Measurements from ENCODE around the gene ZNF682. TPM values are rescaled to one million over a fixed set of nuclear protein-coding genes. Genes with fewer than 3 reads are reported as not detected.
"Not testable (repeated sequence)": the region's sequence is repeated elsewhere in the genome, so short reads cannot be mapped to it uniquely, and the experiment has no call there.

Gene ZNF682
- total RNA-seq, 4 donors from 2014 or later: 0.73 to 3.1 (median 2.6) TPM

DNA sequence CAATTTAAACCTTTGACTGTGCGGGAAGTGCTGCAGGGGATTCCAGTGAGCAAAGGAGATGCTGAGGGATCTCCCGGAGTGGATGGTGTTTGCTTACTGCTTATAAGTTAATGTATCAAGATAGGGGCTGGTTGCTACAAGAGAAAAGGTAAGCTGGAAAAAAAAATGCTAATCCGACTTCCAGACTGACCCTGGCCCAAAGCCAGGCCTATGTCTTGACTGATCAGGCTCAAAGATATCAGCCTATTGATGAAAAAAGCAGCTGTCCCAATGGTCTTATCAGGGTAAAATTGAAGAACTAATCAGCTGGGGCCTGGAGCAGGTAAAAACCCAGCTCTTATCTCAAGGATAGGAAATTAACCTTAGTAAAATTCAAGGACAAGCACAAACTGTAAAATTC lies 27.6 kb upstream of the ZNF682 start:
- Histone ChIP-seq H3K4me1 (no peaks in the 10 kb centered on the region), H3K9me3 (no peaks in the 10 kb centered on the region), H3K27ac (no peak overlapping the region), H3K4me3 (no peak overlapping the region), H3K27me3 (peaks cover 0 to 13% (median 0%) of the 10 kb centered on the region in 4 donors), H3K36me3 (no peaks in the 10 kb centered on the region)
- no peak for DNase-seq
- TF ChIP-seq POLR2A (IDR thresholded peaks at IDR 0.05): no peak
- TF ChIP-seq, protein P1, sequence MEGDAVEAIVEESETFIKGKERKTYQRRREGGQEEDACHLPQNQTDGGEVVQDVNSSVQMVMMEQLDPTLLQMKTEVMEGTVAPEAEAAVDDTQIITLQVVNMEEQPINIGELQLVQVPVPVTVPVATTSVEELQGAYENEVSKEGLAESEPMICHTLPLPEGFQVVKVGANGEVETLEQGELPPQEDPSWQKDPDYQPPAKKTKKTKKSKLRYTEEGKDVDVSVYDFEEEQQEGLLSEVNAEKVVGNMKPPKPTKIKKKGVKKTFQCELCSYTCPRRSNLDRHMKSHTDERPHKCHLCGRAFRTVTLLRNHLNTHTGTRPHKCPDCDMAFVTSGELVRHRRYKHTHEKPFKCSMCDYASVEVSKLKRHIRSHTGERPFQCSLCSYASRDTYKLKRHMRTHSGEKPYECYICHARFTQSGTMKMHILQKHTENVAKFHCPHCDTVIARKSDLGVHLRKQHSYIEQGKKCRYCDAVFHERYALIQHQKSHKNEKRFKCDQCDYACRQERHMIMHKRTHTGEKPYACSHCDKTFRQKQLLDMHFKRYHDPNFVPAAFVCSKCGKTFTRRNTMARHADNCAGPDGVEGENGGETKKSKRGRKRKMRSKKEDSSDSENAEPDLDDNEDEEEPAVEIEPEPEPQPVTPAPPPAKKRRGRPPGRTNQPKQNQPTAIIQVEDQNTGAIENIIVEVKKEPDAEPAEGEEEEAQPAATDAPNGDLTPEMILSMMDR (IDR thresholded peaks at IDR 0.05): no peak
- 56 to 66% methylated on average over 3 of the region's 3 CpGs for WGBS, 2 donors
- intact Hi-C loops (cut with DNase I): no loop called here

DNA sequence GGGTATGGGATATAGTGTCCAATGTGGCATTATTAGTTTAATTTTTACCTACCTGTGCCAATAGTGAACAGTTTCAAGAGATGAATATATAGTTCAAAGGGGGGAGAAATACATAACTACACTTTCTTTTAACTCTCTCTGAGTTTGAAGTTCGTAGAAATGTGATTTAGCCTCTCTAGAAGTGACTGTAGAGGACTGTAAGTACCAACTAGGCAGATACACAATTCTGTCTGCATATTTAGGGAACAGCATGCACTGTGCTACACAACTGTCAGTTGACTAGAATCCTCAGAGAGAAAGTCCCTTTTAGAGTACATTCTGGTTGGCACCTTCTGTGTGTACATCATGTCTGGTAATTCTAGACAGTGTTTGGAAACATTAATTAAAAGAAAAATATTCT lies 21.0 kb upstream of the ZNF682 start:
- intact Hi-C loops (cut with DNase I): no loop called here
- WGBS, 2 donors: 11 to 32% methylated on average over 1 of the region's 1 CpG
- no peak for DNase-seq

GRCh38 chr19:20058738-20059137 lies 19.4 kb upstream of the ZNF682 start:
- intact Hi-C loops (cut with DNase I); H3K27ac ChIP-seq; H3K9me3 ChIP-seq; DNase-seq; H3K4me1 ChIP-seq; H3K4me3 ChIP-seq; H3K27me3 ChIP-seq; H3K36me3 ChIP-seq: not testable (repeated sequence)

More for the DNA sequence above, 21.0 kb upstream of the ZNF682 start:
- no peak overlapping the region for H3K27ac ChIP-seq
- no peaks in the 10 kb centered on the region for H3K27me3 ChIP-seq
- H3K36me3 ChIP-seq: no peaks in the 10 kb centered on the region
- no peaks in the 10 kb centered on the region for H3K4me1 ChIP-seq
- TF ChIP-seq POLR2A (IDR thresholded peaks at IDR 0.05): no peak
- TF ChIP-seq, protein P1 (IDR thresholded peaks at IDR 0.05): no peak
- H3K4me3 ChIP-seq: no peak overlapping the region
- no peaks in the 10 kb centered on the region for H3K9me3 ChIP-seq

DNA sequence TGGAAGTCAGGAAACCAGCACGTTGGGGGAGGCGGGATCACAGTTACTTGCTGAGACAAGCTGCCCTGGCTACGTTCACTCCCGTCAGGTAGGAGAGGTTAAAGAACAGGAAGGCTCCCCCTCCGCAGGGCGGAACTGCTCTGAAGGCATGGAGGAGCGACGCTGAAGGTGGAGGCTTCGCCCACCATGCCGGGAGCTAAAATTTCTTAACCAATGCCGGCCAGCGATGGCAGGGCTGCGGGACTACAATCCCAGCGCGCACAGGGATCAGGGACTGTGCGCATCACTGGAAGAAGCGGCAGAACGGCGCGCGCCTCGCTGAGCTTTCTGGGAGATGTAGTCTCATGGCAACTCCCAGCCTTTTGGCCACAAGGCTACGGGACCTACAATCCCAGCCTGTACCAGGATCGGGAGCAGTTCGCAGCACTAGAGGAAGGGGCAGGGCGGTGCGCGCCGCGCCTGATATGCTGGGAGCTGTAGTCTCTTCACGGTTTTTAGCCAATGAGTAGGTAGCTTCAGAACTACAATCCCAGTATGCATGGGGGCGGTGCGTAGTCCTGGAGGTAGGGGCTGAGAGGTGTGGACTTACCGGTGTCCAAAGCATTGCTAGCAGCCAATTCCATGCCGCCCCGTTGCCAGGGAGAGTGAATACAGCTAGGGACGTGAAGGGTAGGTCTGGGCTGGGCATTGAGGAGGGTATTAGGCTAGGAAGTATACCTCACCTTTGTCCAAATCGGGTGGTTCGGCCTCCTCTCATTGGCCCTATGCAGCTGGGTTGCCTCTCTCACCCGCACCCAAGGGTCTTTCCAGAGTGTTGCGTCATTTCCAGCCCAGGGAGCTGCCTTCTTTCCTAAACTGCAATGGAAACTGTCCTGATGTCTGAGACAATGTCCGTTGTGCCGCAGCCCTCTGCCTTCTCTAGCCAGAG lies 12.8 kb upstream of the ZNF682 start:
- WGBS, 2 donors: 0 to 1% methylated on average over 18 to 34 of the region's 43 CpGs
- no peak for TF ChIP-seq POLR2A (IDR thresholded peaks at IDR 0.05)
- TF ChIP-seq, protein P1 (IDR thresholded peaks at IDR 0.05): no peak
- no peaks in the 10 kb centered on the region for H3K27me3 ChIP-seq
- H3K36me3 ChIP-seq: no peaks in the 10 kb centered on the region
- H3K4me1 ChIP-seq: peaks cover 0 to 13% (median 3%) of the 10 kb centered on the region in 3 donors
- no peaks in the 10 kb centered on the region for H3K9me3 ChIP-seq
- peak; percentile 54 for DNase-seq
- H3K4me3 ChIP-seq: peak overlapping the region; percentile 41 to 85 (median 78)
- peak overlapping the region; percentile 63 to 88 (median 84) for H3K27ac ChIP-seq
- intact Hi-C loops (cut with DNase I): no loop called here

- 15 to 40% methylated on average over 5 of the region's 5 CpGs for WGBS, 2 donors
- intact Hi-C loops (cut with DNase I); H3K4me1 ChIP-seq; H3K36me3 ChIP-seq; DNase-seq; H3K9me3 ChIP-seq; H3K27me3 ChIP-seq; H3K4me3 ChIP-seq: not testable (repeated sequence)
- H3K27ac ChIP-seq: peak overlapping the region in 2 of 4 donors; percentile 29 to 75
Observed at GRCh38 chr19:20045742-20046141, 6.4 kb upstream of the ZNF682 start.

DNA sequence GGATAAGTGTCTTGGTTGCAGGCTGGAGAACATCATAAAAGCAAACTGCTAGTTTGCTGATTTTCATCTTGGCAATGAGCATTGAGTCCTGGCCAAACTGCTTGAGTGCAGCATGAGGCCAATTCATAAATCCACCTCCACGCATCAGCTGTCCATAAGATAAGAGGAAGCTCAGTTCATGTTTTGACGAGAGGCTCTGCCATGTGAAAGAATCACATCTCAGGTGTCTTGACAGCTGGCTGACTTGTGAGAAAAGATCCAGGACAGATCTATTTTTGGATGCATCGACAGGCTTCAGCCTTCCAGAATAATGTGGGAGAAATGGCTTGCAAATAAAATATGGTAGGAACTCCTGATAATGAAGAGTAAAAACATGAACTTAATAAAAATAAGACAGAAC lies 5.4 kb upstream of the ZNF682 start:
- TF ChIP-seq, protein P1 (IDR thresholded peaks at IDR 0.05): no peak
- no peak for TF ChIP-seq POLR2A (IDR thresholded peaks at IDR 0.05)
- H3K27ac ChIP-seq: peak overlapping the region in 1 of 4 donors; percentile 75
- no peaks in the 10 kb centered on the region for H3K36me3 ChIP-seq
- no peaks in the 10 kb centered on the region for H3K9me3 ChIP-seq
- H3K4me1 ChIP-seq: peaks cover 0 to 13% (median 0%) of the 10 kb centered on the region in 3 donors
- H3K4me3 ChIP-seq: no peak overlapping the region
- intact Hi-C loops (cut with DNase I): no loop called here
- WGBS, 2 donors: 44 to 60% methylated on average over 3 of the region's 3 CpGs
- no peaks in the 10 kb centered on the region for H3K27me3 ChIP-seq
- DNase-seq: no peak
